GM23338 (cell line): ENCODE results near the gene ID2. TPM values are rescaled to one million over a fixed set of nuclear protein-coding genes. Genes with fewer than 3 reads are reported as not detected.

ENCODE experiments used
- ATAC-seq: fragments of 200-7000 bp; cut with Tn5 transposase; 3 replicates; pipeline ENCODE4 v1.9.1; 2020
- DNase-seq: peaks from one replicate; pipeline ENCODE4 v3.0.0-alpha.2; 2015; ENCODE audit warnings: low spot score
- H2AFZ ChIP-seq: fragments of 200-600 bp; sonication (generic); 2 replicates; pipeline ENCODE4 v1.8.0; 2016; ENCODE audit warnings: antibody characterized with exemption, mild to moderate bottlenecking, moderate library complexity
- H3F3A ChIP-seq: fragments of 200-600 bp; sonication (generic); replicated peaks from 2 replicates; pipeline ENCODE4 v1.8.0; 2017; ENCODE audit warnings: antibody characterized with exemption, mixed run types, low read depth
- H3K27ac ChIP-seq: fragments of 200-600 bp; sonication (generic); 2 replicates; pipeline ENCODE4 v1.6.1; 2016; ENCODE audit warnings: low read depth
- H3K27me3 ChIP-seq: fragments of 200-600 bp; sonication (generic); 2 replicates; pipeline ENCODE4 v1.8.0; 2016; ENCODE audit warnings: mild to moderate bottlenecking, mixed run types, moderate library complexity; ENCODE audit not compliant: insufficient read depth
- H3K36me3 ChIP-seq: fragments of 200-600 bp; sonication (generic); 2 replicates; pipeline ENCODE4 v1.8.0; 2016; ENCODE audit warnings: mild to moderate bottlenecking; ENCODE audit not compliant: insufficient read depth
- H3K4me1 ChIP-seq: fragments of 200-600 bp; sonication (generic); 2 replicates; pipeline ENCODE4 v1.8.0; 2016; ENCODE audit warnings: mild to moderate bottlenecking, moderate library complexity; ENCODE audit not compliant: insufficient read depth
- H3K4me2 ChIP-seq: fragments of 200-600 bp; sonication (generic); 2 replicates; pipeline ENCODE4 v1.7.1; 2017; ENCODE audit warnings: mixed run types
- H3K4me3 ChIP-seq: fragments of 200-600 bp; sonication (generic); 2 replicates; pipeline ENCODE4 v1.6.1; 2016; ENCODE audit warnings: mixed run types
- H3K79me2 ChIP-seq: fragments of 200-600 bp; sonication (generic); replicated peaks from 2 replicates; pipeline ENCODE4 v1.8.0; 2017; ENCODE audit warnings: mild to moderate bottlenecking; ENCODE audit not compliant: insufficient read depth
- H3K9me2 ChIP-seq: fragments of 200-600 bp; sonication (generic); 2 replicates; pipeline ENCODE4 v1.8.0; 2017; ENCODE audit not compliant: insufficient read depth
- H4K20me1 ChIP-seq: fragments of 200-600 bp; sonication (generic); replicated peaks from 2 replicates; pipeline ENCODE4 v1.8.0; 2017; ENCODE audit warnings: mild to moderate bottlenecking; ENCODE audit not compliant: insufficient read depth
- H3K27ac Mint-ChIP-seq: 2 replicates; pipeline ENCODE4 v1.8.0; 2020; ENCODE audit warnings: inconsistent platforms, mild to moderate bottlenecking, moderate library complexity, mixed read lengths
- H3K27me3 Mint-ChIP-seq: 3 replicates; pipeline ENCODE4 v1.8.0; 2022; ENCODE audit warnings: low read depth, mild to moderate bottlenecking, moderate library complexity, mixed read lengths, inconsistent platforms; ENCODE audit not compliant: insufficient read depth, poor library complexity
- H3K36me3 Mint-ChIP-seq: 3 replicates; pipeline ENCODE4 v1.8.0; 2021; ENCODE audit warnings: low read depth, mild to moderate bottlenecking, inconsistent platforms, moderate library complexity, mixed read lengths
- H3K4me1 Mint-ChIP-seq: 3 replicates; pipeline ENCODE4 v1.8.0; 2020; ENCODE audit warnings: mild to moderate bottlenecking, inconsistent platforms, mixed read lengths
- H3K4me3 Mint-ChIP-seq: 3 replicates; pipeline ENCODE4 v1.8.0; 2021; ENCODE audit warnings: moderate library complexity, mild to moderate bottlenecking, inconsistent platforms, mixed read lengths
- H3K9me3 Mint-ChIP-seq: 3 replicates; pipeline ENCODE4 v1.8.0; 2020; ENCODE audit warnings: moderate library complexity, mild to moderate bottlenecking, inconsistent platforms, mixed read lengths
- CREB1 ChIP-seq: fragments of 250-450 bp; sonication (Bioruptor Pico); IDR thresholded peaks from 2 replicates; pipeline ENCODE4 v1.5.0; 2020; ENCODE audit warnings: low read depth, mild to moderate bottlenecking, moderate library complexity
- EZH2 ChIP-seq: fragments of 200-600 bp; sonication (generic); IDR thresholded peaks from one replicate; pipeline ENCODE4 v1.8.0; 2017; ENCODE audit warnings: antibody characterized with exemption, mild to moderate bottlenecking, low read depth; ENCODE audit not compliant: unreplicated experiment
- EZH2phosphoT487 ChIP-seq: fragments of 200-600 bp; sonication (generic); IDR thresholded peaks from one replicate; pipeline ENCODE4 v1.8.1; 2018; ENCODE audit warnings: antibody characterized with exemption; ENCODE audit not compliant: unreplicated experiment
- JUNB ChIP-seq: IDR thresholded peaks from one replicate; pipeline ENCODE4 v1.6.1; 2016; ENCODE audit warnings: antibody characterized with exemption; ENCODE audit not compliant: unreplicated experiment
- NANOG ChIP-seq: IDR thresholded peaks from 2 replicates; pipeline ENCODE4 v1.6.1; 2016; ENCODE audit warnings: antibody characterized with exemption, borderline replicate concordance
- POLR2AphosphoS5 ChIP-seq: IDR thresholded peaks from 2 replicates; pipeline ENCODE4 v1.6.1; 2016; ENCODE audit warnings: antibody characterized with exemption, low read depth
- STAT1 ChIP-seq: IDR thresholded peaks from one replicate; pipeline ENCODE4 v1.6.1; 2016; ENCODE audit warnings: antibody characterized with exemption; ENCODE audit not compliant: unreplicated experiment
- ZNF114 ChIP-seq: fragments of 250-450 bp; sonication (Bioruptor Pico); IDR thresholded peaks from 2 replicates; pipeline ENCODE4 v1.5.0; 2020; ENCODE audit warnings: mild to moderate bottlenecking, moderate library complexity
- ZNF331 ChIP-seq: fragments of 250-450 bp; sonication (Bioruptor Pico); IDR thresholded peaks from 2 replicates; pipeline ENCODE4 v1.5.0; 2020; ENCODE audit warnings: low read depth, mild to moderate bottlenecking, moderate library complexity
- polyA plus RNA-seq: library from polyadenylated mRNA; unstranded; fragments of >200 nt; fragmentation: Nextera tagmentation; extraction: Ambion mirVana; gene quantifications from 2 replicates; pipeline ENCODE4 v1.2.1, GENCODE V29; 2016
- total RNA-seq: library from RNA; depleted of rRNA; stranded (reverse); fragments of >200 nt; shearing (Covaris generic); gene quantifications from 2 replicates; pipeline ENCODE4 v1.2.3, GENCODE V29; 2014
- TF ChIP-seq, protein P1 (sequence below): IDR thresholded peaks from 2 replicates; pipeline ENCODE4 v1.6.1; 2016; ENCODE audit warnings: antibody characterized with exemption
- TF ChIP-seq, protein P2 (sequence below): IDR thresholded peaks from one replicate; pipeline ENCODE4 v1.6.1; 2018; ENCODE audit warnings: antibody characterized with exemption; ENCODE audit not compliant: unreplicated experiment
- TF ChIP-seq, protein P3 (sequence below), 2 experiments: fragments of 200-600 bp in 1 of 2; sonication (generic) in 1 of 2; conservative IDR thresholded peaks; 2 replicates each; pipeline versions ENCODE4 v1.5.1 to v1.6.1; 2016 to 2017; ENCODE audit warnings: antibody characterized with exemption in 2 of 2, low read depth in 2 of 2, mild to moderate bottlenecking in 2 of 2, moderate library complexity in 1 of 2
- TF ChIP-seq, protein P4 (sequence below): fragments of 250-450 bp; sonication (Bioruptor Pico); IDR thresholded peaks from 2 replicates; pipeline ENCODE4 v1.5.0; 2020; ENCODE audit warnings: mild to moderate bottlenecking, moderate library complexity

The ID2 gene
- total and polyA plus RNA-seq, 2 experiments from 2014 or later, result 87.0 to 110 TPM

DNA sequence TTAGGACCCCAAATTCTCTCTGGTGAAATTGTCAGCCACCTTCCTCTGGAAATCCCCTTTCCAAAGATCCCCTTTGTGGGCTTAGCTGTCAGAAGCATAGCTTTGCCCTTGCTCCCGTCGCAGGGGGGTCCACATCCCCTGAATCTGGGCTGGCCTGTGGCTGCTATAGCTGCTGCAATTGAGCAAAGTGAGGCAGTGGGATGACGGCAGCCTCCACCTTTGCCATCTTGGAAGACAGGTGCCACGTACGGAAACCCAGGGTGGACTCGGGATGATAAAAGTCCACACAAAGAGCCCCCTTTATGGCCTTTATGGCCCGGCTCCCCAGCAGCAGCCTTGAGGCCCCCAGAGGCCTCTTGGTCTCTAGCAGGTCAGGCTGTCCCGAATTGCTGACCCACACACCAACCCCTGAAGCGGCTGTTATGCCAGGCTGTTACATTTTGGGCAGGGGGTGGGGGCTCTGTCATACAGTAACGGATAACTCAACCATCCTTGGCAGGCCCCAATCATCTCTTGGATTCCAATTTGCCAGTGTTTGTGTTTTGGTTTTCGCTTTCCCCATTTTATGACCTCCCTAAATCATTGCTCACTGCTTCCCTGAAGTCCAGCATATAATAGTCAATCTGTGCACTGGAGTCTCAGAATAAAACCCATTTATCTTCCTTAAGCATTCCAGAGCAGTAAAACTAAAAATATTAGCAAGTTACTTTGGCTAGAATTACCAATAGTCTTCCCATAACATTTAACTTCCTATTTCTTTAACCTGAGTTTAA, 33.2 kb upstream of the ID2 start:
- no peak overlapping the region for H3K4me3 Mint-ChIP-seq
- Histone ChIP-seq H3K4me1 (no peaks in the 10 kb centered on the region), H3K27ac (no peak overlapping the region), H3K4me3 (no peak overlapping the region), H3K9me2 (no peaks in the 10 kb centered on the region), H3K4me2 (no peak overlapping the region), H3K36me3 (no peaks in the 10 kb centered on the region), H4K20me1 (no peaks in the 10 kb centered on the region), H3K27me3 (no peaks in the 10 kb centered on the region), H3K79me2 (no peaks in the 10 kb centered on the region), H3F3A (no peaks in the 10 kb centered on the region), H2AFZ (no peak overlapping the region)
- peaks cover 20% of the 10 kb centered on the region for H3K36me3 Mint-ChIP-seq
- ATAC-seq (no peak), DNase-seq (no peak)
- H3K27ac Mint-ChIP-seq, result no peak overlapping the region
- no peaks in the 10 kb centered on the region for H3K27me3 Mint-ChIP-seq
- no peaks in the 10 kb centered on the region; the same call in 2 of the 3 replicates for H3K4me1 Mint-ChIP-seq
- TF ChIP-seq, protein P1, sequence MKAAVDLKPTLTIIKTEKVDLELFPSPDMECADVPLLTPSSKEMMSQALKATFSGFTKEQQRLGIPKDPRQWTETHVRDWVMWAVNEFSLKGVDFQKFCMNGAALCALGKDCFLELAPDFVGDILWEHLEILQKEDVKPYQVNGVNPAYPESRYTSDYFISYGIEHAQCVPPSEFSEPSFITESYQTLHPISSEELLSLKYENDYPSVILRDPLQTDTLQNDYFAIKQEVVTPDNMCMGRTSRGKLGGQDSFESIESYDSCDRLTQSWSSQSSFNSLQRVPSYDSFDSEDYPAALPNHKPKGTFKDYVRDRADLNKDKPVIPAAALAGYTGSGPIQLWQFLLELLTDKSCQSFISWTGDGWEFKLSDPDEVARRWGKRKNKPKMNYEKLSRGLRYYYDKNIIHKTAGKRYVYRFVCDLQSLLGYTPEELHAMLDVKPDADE, result no peak
- TF ChIP-seq NANOG (no peak), JUNB (no peak), ZNF114 (no peak), STAT1 (no peak), EZH2 (no peak), POLR2AphosphoS5 (no peak), CREB1 (no peak), ZNF331 (CRISPR knock-in tag) (no peak), EZH2phosphoT487 (no peak)
- TF ChIP-seq, protein P2, sequence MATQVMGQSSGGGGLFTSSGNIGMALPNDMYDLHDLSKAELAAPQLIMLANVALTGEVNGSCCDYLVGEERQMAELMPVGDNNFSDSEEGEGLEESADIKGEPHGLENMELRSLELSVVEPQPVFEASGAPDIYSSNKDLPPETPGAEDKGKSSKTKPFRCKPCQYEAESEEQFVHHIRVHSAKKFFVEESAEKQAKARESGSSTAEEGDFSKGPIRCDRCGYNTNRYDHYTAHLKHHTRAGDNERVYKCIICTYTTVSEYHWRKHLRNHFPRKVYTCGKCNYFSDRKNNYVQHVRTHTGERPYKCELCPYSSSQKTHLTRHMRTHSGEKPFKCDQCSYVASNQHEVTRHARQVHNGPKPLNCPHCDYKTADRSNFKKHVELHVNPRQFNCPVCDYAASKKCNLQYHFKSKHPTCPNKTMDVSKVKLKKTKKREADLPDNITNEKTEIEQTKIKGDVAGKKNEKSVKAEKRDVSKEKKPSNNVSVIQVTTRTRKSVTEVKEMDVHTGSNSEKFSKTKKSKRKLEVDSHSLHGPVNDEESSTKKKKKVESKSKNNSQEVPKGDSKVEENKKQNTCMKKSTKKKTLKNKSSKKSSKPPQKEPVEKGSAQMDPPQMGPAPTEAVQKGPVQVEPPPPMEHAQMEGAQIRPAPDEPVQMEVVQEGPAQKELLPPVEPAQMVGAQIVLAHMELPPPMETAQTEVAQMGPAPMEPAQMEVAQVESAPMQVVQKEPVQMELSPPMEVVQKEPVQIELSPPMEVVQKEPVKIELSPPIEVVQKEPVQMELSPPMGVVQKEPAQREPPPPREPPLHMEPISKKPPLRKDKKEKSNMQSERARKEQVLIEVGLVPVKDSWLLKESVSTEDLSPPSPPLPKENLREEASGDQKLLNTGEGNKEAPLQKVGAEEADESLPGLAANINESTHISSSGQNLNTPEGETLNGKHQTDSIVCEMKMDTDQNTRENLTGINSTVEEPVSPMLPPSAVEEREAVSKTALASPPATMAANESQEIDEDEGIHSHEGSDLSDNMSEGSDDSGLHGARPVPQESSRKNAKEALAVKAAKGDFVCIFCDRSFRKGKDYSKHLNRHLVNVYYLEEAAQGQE, result no peak
- TF ChIP-seq, protein P3, sequence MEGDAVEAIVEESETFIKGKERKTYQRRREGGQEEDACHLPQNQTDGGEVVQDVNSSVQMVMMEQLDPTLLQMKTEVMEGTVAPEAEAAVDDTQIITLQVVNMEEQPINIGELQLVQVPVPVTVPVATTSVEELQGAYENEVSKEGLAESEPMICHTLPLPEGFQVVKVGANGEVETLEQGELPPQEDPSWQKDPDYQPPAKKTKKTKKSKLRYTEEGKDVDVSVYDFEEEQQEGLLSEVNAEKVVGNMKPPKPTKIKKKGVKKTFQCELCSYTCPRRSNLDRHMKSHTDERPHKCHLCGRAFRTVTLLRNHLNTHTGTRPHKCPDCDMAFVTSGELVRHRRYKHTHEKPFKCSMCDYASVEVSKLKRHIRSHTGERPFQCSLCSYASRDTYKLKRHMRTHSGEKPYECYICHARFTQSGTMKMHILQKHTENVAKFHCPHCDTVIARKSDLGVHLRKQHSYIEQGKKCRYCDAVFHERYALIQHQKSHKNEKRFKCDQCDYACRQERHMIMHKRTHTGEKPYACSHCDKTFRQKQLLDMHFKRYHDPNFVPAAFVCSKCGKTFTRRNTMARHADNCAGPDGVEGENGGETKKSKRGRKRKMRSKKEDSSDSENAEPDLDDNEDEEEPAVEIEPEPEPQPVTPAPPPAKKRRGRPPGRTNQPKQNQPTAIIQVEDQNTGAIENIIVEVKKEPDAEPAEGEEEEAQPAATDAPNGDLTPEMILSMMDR (conservative IDR thresholded peaks at IDR 0.05; ENCODE audit: low read depth in 2 of 2), result no peak
- TF ChIP-seq, protein P4, sequence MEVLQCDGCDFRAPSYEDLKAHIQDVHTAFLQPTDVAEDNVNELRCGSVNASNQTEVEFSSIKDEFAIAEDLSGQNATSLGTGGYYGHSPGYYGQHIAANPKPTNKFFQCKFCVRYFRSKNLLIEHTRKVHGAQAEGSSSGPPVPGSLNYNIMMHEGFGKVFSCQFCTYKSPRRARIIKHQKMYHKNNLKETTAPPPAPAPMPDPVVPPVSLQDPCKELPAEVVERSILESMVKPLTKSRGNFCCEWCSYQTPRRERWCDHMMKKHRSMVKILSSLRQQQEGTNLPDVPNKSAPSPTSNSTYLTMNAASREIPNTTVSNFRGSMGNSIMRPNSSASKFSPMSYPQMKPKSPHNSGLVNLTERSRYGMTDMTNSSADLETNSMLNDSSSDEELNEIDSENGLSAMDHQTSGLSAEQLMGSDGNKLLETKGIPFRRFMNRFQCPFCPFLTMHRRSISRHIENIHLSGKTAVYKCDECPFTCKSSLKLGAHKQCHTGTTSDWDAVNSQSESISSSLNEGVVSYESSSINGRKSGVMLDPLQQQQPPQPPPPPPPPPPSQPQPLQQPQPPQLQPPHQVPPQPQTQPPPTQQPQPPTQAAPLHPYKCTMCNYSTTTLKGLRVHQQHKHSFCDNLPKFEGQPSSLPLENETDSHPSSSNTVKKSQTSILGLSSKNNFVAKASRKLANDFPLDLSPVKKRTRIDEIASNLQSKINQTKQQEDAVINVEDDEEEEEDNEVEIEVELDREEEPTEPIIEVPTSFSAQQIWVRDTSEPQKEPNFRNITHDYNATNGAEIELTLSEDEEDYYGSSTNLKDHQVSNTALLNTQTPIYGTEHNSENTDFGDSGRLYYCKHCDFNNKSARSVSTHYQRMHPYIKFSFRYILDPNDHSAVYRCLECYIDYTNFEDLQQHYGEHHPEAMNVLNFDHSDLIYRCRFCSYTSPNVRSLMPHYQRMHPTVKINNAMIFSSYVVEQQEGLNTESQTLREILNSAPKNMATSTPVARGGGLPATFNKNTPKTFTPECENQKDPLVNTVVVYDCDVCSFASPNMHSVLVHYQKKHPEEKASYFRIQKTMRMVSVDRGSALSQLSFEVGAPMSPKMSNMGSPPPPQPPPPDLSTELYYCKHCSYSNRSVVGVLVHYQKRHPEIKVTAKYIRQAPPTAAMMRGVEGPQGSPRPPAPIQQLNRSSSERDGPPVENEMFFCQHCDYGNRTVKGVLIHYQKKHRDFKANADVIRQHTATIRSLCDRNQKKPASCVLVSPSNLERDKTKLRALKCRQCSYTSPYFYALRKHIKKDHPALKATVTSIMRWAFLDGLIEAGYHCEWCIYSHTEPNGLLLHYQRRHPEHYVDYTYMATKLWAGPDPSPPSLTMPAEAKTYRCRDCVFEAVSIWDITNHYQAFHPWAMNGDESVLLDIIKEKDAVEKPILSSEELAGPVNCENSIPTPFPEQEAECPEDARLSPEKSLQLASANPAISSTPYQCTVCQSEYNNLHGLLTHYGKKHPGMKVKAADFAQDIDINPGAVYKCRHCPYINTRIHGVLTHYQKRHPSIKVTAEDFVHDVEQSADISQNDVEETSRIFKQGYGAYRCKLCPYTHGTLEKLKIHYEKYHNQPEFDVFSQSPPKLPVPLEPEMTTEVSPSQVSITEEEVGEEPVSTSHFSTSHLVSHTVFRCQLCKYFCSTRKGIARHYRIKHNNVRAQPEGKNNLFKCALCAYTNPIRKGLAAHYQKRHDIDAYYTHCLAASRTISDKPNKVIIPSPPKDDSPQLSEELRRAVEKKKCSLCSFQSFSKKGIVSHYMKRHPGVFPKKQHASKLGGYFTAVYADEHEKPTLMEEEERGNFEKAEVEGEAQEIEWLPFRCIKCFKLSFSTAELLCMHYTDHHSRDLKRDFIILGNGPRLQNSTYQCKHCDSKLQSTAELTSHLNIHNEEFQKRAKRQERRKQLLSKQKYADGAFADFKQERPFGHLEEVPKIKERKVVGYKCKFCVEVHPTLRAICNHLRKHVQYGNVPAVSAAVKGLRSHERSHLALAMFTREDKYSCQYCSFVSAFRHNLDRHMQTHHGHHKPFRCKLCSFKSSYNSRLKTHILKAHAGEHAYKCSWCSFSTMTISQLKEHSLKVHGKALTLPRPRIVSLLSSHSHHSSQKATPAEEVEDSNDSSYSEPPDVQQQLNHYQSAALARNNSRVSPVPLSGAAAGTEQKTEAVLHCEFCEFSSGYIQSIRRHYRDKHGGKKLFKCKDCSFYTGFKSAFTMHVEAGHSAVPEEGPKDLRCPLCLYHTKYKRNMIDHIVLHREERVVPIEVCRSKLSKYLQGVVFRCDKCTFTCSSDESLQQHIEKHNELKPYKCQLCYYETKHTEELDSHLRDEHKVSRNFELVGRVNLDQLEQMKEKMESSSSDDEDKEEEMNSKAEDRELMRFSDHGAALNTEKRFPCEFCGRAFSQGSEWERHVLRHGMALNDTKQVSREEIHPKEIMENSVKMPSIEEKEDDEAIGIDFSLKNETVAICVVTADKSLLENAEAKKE (CRISPR knock-in tag), result no peak
- H3K9me3 Mint-ChIP-seq, result peaks cover 26% of the 10 kb centered on the region
